ENCODE measurements around the gene ZNF714.
"Not testable (repeated sequence)": the region's sequence is repeated elsewhere in the genome, so short reads cannot be mapped to it uniquely, and the experiment has no call there.

Gene ZNF714

DNA sequence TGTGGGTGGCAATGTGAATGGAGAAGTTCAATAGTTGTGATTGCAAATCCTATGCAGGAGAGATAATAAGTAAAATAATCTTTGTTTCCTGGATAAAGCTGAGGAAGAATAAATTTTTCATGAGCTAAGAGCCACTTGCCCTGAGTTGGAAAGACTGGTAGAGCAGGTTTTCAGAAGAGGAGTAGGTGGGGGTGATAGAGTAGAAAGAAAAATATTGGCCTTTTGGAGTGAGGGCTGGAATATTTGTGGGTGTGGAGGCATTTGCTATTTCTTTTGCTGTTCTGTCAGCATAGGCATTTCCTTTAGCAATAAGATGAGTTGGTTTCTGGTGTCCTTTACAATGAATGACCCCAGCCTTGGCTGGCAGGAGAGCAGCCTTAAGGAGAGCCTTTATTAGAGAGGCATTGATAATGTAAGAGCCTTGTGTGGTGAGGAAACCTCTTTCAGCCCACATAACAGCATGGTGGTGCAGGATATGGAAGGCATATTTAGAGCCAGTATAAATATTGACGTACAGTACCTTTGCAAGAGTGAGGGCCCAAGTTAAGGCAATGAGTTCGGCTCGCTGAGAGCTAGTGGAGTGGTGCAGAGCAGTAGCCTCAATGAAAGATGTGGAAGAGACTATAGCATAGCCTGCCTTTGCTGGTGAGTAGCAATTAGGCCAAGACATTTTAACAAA, 48.2 kb downstream of the ZNF714 start:
- DNase-seq (ENCODE audit: low read depth), result no peak

DNA sequence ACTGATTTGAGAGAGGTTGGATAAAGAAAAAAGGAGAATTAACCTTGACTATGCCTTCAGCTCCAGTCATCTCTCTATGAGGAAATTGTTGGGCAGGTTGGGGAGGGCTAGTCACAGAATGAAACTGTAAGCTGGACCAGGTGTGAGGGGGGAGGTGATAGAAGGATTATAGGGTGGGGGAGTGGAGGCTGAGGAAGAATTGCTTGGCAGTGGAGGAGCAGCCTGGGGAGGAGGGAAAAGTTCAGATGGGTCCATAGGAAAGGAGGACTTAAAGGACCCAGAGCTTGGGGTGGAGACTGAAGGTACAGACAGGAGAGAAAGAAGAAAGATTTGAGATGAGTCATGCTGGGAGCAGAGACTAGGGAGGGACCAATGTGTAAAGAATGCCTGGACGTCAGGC, 51.6 kb downstream of the ZNF714 start:
- DNase-seq (ENCODE audit: low read depth), result no peak

DNA sequence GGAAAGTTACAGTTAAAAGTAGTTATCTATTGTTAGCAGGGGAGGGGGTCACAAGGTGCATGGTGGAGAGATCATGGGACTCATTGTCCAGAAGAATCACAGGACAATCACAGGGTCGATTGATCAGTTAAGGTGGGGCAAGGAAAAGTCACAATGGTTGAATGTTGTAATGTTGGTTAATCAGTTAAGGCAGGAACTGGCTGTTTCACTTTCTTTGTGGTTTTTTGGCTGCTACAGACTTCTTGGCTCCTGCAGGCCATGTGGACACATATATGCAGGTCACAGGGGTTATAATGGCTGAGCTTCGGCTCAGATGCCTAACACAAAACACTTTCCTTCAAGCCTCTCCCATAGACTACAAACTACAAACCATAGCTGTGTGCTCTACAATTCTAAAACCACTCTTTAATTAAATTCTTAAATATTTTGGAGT, 52.9 kb downstream of the ZNF714 start:
- DNase-seq (ENCODE audit: low read depth), result no peak

DNA sequence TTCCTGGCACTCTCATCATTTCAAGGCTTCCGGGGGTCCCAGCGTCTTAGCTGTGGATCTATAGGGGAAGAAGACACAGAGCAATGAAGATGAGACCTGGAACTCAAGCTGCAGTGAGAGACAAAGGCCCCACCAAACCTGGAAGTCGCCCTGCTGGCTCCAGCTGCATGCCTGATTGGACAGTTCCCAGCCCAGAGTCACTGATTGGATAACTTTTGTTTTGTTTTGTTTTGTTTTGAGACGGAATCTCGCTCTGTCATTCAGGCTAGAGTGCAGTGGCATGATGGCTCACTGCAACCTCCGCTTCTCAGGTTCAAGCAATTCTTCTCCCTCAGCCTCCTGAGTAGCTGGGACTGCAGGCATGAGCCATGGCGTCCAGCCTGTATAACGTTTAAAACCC, 53.4 kb downstream of the ZNF714 start:
- DNase-seq (ENCODE audit: low read depth), result no peak

DNA sequence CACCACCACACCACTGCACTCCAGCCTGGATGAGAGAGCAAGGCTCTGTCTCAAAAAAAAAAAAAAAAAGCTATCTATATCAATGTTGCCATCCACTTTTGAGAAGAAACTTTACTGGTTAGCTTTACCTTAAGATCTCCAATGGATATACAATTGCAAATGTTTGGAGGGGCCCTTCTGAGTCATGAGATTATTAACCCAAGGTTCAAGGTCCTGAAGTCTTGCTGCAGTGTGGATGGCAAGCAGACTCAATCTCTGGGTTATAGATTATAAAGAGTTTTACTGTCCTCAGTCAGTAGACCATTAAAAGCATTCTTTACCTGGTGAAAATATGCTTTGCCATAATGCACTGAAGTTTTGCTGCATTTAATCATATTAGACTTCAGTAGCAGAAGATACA, 56.1 kb downstream of the ZNF714 start:
- no peak for DNase-seq (ENCODE audit: low read depth)

DNA sequence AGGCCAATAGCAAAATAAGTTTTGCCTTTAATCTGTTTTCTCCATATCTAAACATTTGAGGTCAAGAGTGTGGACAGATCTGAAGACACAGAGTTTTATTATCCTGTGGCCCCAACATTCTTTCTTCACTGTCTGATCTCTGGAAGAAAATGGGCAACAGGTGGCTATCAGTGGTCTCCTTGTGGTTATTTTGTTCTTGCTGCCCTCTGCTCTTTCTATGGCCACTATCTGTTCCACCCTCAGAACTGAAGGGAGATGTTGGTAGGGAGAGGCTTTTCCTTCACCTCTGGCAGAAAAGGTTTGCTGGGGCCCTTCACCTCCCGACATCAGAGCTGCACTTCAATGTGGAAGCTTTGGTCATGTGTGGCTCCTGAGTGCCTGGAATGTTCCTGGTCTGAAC, 59.0 kb downstream of the ZNF714 start:
- DNase-seq (ENCODE audit: low read depth), result not testable (repeated sequence)

DNA sequence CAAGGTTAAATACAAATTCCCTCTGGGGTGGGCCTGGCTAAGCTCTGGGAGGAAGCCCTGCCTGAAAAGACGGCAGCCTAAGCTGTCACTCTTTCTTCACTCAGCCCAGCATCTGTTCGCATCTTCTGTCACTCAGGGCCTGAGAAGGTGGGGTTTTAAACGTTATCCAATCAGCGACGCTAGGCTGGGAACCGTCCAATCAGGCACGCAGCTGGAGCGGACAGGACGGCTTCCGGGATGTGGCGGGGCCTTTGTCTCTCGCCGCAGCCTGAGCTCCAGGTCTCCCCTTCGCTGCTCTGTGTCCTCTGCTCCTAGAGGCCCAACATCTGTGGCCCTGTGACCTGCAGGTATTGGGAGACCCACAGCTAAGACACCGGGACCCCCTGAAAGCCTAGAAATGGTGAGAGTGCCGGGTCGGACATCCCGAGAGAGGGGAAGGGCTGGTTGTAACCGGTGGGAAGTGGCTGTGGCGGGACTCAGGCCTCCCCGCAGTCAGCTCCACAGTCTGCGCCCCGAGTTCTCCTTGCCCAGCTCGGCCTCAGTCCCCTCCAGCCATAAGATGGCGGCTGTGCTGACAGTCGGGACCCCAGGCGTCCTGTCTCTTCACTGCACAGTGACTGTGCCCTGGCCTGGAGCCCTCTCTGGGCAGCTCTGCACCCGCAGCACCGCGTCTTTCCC, 59.9 kb downstream of the ZNF714 start, which contains the start of gene ZNF431:
ZNF431 (plus strand) TSS at position 254 of the 678 bp plus-strand sequence; CDS start at position 398, 144 bp downstream.
- peak; percentile 80 for DNase-seq (ENCODE audit: low read depth)

DNA sequence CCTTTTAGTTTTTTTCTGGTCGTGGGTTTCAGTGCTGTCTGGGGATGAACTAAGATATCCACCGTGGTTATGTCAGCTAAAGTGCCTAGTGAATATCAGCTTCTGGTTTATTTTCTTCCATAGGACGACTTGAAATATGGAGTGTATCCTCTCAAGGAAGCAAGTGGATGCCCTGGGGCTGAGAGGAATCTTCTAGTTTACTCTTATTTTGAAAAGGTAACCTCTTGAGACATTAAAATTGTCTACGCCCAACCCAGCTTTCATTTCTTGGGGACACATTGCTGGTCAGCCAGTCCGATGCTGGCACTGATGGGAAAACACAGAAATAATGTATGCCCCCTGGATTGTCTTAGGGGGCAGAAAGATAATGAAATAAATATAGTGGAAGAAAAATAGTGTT, 61.4 kb downstream of the ZNF714 start:
- no peak for DNase-seq (ENCODE audit: low read depth)

DNA sequence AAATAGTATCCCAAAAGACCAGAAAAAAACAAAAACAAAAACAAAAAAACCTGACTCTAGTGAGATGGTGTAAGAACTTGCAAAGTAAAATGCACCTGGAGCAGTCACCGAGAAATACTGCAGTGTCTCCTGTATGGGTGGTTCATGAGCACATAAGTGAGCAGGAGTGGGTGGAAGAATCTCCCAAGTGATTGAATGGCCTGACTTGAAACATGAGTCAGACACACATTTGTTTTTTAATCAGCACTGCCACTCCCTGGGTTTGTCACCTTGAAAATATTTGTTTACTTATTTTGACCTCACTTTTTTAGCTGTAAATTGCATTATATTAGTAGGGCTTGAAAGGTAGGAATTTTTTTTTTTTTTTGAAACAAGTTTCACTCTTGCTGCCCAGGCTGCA, 61.9 kb downstream of the ZNF714 start:
- no peak for DNase-seq (ENCODE audit: low read depth)

DNA sequence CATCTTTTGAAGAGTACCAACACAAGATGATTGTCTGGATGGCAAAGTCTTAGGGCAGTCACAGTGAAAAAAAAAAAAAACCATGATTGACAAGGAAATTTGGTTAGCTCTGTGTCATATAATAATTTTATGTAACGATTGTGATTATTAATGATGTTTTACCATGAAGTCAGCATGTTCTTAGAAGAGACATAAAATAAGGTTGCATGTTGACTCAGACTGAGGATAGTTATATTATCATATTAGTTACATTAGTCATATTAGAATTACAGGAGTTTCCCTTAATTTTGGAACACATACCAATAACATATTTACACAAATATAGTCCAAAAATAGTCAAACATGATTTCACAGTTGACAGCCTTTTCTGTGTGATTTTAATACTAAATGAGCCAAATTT, 65.5 kb downstream of the ZNF714 start:
- DNase-seq (ENCODE audit: low read depth), result no peak

- no peak for DNase-seq (ENCODE audit: low read depth)
Measured at GRCh38 chr19:21148681-21149080, 66.7 kb downstream of the ZNF714 start.

GRCh38 chr19:21149877-21150276, 67.9 kb downstream of the ZNF714 start:
- DNase-seq (ENCODE audit: low read depth), result no peak

DNA sequence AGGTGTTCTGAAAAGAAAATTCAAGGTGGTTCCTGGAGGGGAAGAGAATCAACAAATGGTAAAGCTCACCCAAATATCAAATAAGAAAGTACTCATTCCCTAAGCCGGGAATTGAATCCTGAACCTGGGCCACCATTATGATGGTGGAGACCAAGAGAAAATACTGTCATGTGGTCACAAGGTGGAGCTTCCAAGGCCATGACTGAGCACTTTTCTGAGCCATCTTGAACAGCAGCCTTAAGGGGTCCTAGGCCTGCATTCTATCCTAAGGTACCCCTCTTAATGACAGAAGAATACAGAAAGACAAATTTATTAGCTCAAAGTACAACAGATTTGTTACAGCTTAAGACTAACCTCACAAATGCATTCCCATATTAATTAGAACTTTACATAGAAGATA, 69.5 kb downstream of the ZNF714 start:
- DNase-seq (ENCODE audit: low read depth), result no peak

DNA sequence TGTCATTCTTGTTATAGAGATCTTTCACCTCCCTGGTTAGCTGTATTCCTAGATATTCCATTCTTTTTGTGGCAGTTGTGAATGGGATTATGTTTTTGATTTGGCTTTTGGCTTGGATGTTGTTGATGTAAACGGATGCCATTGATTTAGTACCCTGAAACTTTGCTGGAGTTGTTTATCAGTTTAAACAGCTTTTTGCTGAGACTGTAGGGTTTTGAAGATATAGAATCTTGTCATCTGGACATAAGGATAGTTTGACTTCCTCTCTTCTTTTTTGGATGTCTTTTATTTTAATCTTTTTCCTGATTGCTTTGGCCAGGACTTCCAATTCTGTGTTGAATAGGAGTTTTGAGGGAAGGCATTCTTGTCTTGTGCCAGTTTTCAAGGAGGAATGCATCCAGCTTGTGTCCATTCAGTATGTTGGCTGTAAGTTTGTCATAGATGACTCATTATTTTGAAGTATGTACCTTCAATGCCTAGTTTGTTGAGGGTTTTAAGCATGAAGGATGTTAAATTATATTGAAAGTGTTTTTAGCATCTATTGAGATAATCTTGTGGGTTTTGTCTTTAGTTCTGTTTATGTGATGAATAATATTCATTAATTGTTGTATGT, 76.6 kb downstream of the ZNF714 start:
- no peak for DNase-seq (ENCODE audit: low read depth)

- no peak for DNase-seq (ENCODE audit: low read depth)
Measured at GRCh38 chr19:21164541-21164940, 82.5 kb downstream of the ZNF714 start.

DNA sequence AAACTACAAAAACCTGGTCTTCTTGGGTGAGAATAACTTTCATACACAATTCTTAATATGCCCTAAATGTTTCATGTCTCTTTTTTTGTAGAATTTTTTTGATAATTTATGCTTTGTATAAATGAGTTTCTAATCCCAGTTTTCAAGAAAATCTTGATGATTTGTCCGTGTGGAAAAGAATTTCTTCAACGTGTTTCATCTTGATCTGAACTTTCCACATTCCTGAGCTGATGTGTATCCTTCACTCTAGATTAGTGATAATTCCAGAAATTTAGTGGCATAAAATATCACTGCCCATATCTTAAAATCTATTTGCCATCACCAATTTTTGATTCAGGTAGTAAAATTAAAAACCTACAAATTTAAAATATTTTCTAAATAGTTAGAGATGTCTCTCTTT, 84.4 kb downstream of the ZNF714 start:
- no peak for DNase-seq (ENCODE audit: low read depth)
